Ascending aorta (tissue), 2 donors: ENCODE results near the gene CMIP. TPM values are rescaled to one million over a fixed set of nuclear protein-coding genes. Genes with fewer than 3 reads are reported as not detected.

Experiments used
- DNase-seq, 2 donors: peaks; one replicate each; pipeline ENCODE4 v3.0.0-alpha.2; 2019; ENCODE audit warnings: low spot score in 2 of 2
- H3K27ac ChIP-seq, 2 donors: fragments of 200-600 bp; sonication (generic); one replicate each; pipeline ENCODE4 v1.5.1; 2016 to 2017; ENCODE audit warnings: mild to moderate bottlenecking in 1 of 2
- H3K27me3 ChIP-seq: fragments of 200-600 bp; sonication (generic); one replicate; pipeline ENCODE4 v1.5.1; 2017
- H3K36me3 ChIP-seq, 2 donors: fragments of 200-600 bp; sonication (generic); one replicate each; pipeline ENCODE4 v1.5.1; 2016
- H3K4me1 ChIP-seq, 2 donors: fragments of 200-600 bp; sonication (generic); one replicate each; pipeline ENCODE4 v1.5.1; 2016 to 2017; ENCODE audit warnings: mild to moderate bottlenecking in 1 of 2
- H3K4me3 ChIP-seq, 2 donors: fragments of 200-600 bp; sonication (generic); one replicate each; pipeline ENCODE4 v1.5.1; 2016 to 2017; ENCODE audit warnings: mild to moderate bottlenecking in 1 of 2
- H3K9me3 ChIP-seq, 2 donors: fragments of 200-600 bp; sonication (generic); one replicate each; pipeline ENCODE4 v1.5.1; 2016
- CTCF ChIP-seq, 3 experiments: fragments of 200-600 bp in 2 of 3; fragments of 450-650 bp in 1 of 3; sonication (generic) in 2 of 3; IDR thresholded peaks; one replicate each; pipeline ENCODE4 v1.5.1; 2016 to 2019; ENCODE audit warnings: antibody characterized with exemption in 3 of 3, mild to moderate bottlenecking in 1 of 3, moderate library complexity in 1 of 3
- intact Hi-C: fragments of 100-400 bp; cut with DNase I; formaldehyde crosslinking; loops from one replicate; pipeline ENCODE4 v1.15.1; 2023
- total RNA-seq: library from RNA; depleted of rRNA; stranded (reverse); fragments of >200 nt; gene quantifications from one replicate; pipeline ENCODE4 v1.1.0, GENCODE V29; 2016

The CMIP gene
- total RNA-seq, 1 donor from 2014 or later, result 110 TPM

GRCh38 chr16:81616321-81617020 lies 171.9 kb downstream of the CMIP start:
- intact Hi-C loops, result no loop called here
- DNase-seq, result no peak
- Histone ChIP-seq H3K27me3 (no peaks in the 10 kb centered on the region), H3K4me1 (peaks cover 0 to 19% of the 10 kb centered on the region in 2 donors), H3K27ac (peak overlapping the region in 1 of 2 donors; percentile 7), H3K9me3 (no peaks in the 10 kb centered on the region), H3K36me3 (no peaks in the 10 kb centered on the region), H3K4me3 (no peak overlapping the region)
- TF ChIP-seq CTCF (IDR thresholded peaks at IDR 0.05), result no peak

GRCh38 chr16:81617021-81617346 lies 172.4 kb downstream of the CMIP start:
- Histone ChIP-seq H3K4me1 (peaks cover 0 to 17% of the 10 kb centered on the region in 2 donors), H3K36me3 (no peaks in the 10 kb centered on the region), H3K9me3 (no peaks in the 10 kb centered on the region), H3K27me3 (no peaks in the 10 kb centered on the region), H3K4me3 (no peak overlapping the region), H3K27ac (no peak overlapping the region)
- TF ChIP-seq CTCF (IDR thresholded peaks at IDR 0.05), result no peak
- intact Hi-C loops, result no loop called here
- no peak for DNase-seq

- Histone ChIP-seq H3K4me1 (peaks cover 0 to 6% of the 10 kb centered on the region in 2 donors), H3K9me3 (no peaks in the 10 kb centered on the region), H3K36me3 (no peaks in the 10 kb centered on the region), H3K27ac (no peak overlapping the region), H3K27me3 (no peaks in the 10 kb centered on the region), H3K4me3 (no peak overlapping the region)
- DNase-seq, result no peak
- intact Hi-C loops, result no loop called here
- TF ChIP-seq CTCF (IDR thresholded peaks at IDR 0.05), result no peak
Observed at GRCh38 chr16:81618187-81618586, 173.6 kb downstream of the CMIP start.

GRCh38 chr16:81618661-81619060 lies 174.1 kb downstream of the CMIP start:
- intact Hi-C loops, result no loop called here
- Histone ChIP-seq H3K9me3 (no peaks in the 10 kb centered on the region), H3K27ac (no peak overlapping the region), H3K4me1 (peaks cover 0 to 6% of the 10 kb centered on the region in 2 donors), H3K36me3 (no peaks in the 10 kb centered on the region), H3K4me3 (no peak overlapping the region), H3K27me3 (no peaks in the 10 kb centered on the region)
- TF ChIP-seq CTCF (IDR thresholded peaks at IDR 0.05), result no peak
- no peak for DNase-seq

- no peaks in the 10 kb centered on the region for H3K27me3 ChIP-seq
- no peaks in the 10 kb centered on the region for H3K36me3 ChIP-seq
- intact Hi-C loops, result no loop called here
- H3K4me3 ChIP-seq, result no peak overlapping the region
- TF ChIP-seq CTCF (IDR thresholded peaks at IDR 0.05), result no peak
- H3K4me1 ChIP-seq, result peaks cover under 1 to 6% of the 10 kb centered on the region in 2 donors
- H3K27ac ChIP-seq, result no peak overlapping the region
- no peaks in the 10 kb centered on the region for H3K9me3 ChIP-seq
- DNase-seq, result no peak
Observed at GRCh38 chr16:81620029-81620428, 175.4 kb downstream of the CMIP start.

GRCh38 chr16:81620796-81621195 lies 176.2 kb downstream of the CMIP start:
- Histone ChIP-seq H3K9me3 (no peaks in the 10 kb centered on the region), H3K4me3 (no peak overlapping the region), H3K4me1 (peaks cover 2 to 12% of the 10 kb centered on the region in 2 donors), H3K36me3 (no peaks in the 10 kb centered on the region), H3K27ac (no peak overlapping the region), H3K27me3 (no peaks in the 10 kb centered on the region)
- intact Hi-C loops, result no loop called here
- TF ChIP-seq CTCF (IDR thresholded peaks at IDR 0.05), result no peak
- DNase-seq, result no peak
